Upper lobe of left lung (tissue), 6 donors: Measurements from ENCODE around the gene ARID1B. TPM values are rescaled to one million over a fixed set of nuclear protein-coding genes. Genes with fewer than 3 reads are reported as not detected.

ENCODE experiments used
- ATAC-seq, 2 donors: fragments of 200-7000 bp; cut with Tn5 transposase; one replicate each; pipeline ENCODE4 v1.9.1; 2022; ENCODE audit warnings: mild to moderate bottlenecking in 2 of 2, moderate library complexity in 2 of 2; ENCODE audit not compliant: low FRiP score in 2 of 2
- DNase-seq, 2 donors: peaks; one replicate each; pipeline ENCODE4 v3.0.0-alpha.2; 2019 to 2020
- H3K27ac ChIP-seq, 4 donors: fragments of 200-600 bp; sonication (generic); one replicate each; pipeline ENCODE4 v1.5.1; 2016 to 2019
- H3K27me3 ChIP-seq, 4 donors: fragments of 200-600 bp; sonication (generic); one replicate each; pipeline ENCODE4 v1.5.1; 2017 to 2019
- H3K36me3 ChIP-seq, 4 donors: fragments of 200-600 bp; sonication (generic); one replicate each; pipeline ENCODE4 v1.5.1; 2016 to 2019
- H3K4me1 ChIP-seq, 4 donors: fragments of 200-600 bp; sonication (generic); one replicate each; pipeline ENCODE4 v1.5.1; 2018 to 2019
- H3K4me3 ChIP-seq, 4 donors: fragments of 200-600 bp; sonication (generic); one replicate each; pipeline ENCODE4 v1.5.1; 2017 to 2019; ENCODE audit warnings: mild to moderate bottlenecking in 2 of 4, moderate library complexity in 1 of 4
- H3K9me3 ChIP-seq, 4 donors: fragments of 200-600 bp; sonication (generic); one replicate each; pipeline ENCODE4 v1.5.1; 2018 to 2019
- CTCF ChIP-seq, 6 experiments: fragments of 450-650 bp in 4 of 6; fragments of 200-600 bp in 2 of 6; sonication (generic) in 2 of 6; IDR thresholded peaks; one replicate each; pipeline ENCODE4 v1.5.1; 2016 to 2019; ENCODE audit warnings: antibody characterized with exemption in 6 of 6
- EP300 ChIP-seq, 4 donors: sonication (generic); formaldehyde crosslinking; IDR thresholded peaks; one replicate each; pipeline ENCODE4 v1.5.1; 2017; ENCODE audit warnings: antibody characterized with exemption in 4 of 4, control low read depth in 2 of 4
- POLR2A ChIP-seq, 4 donors: fragments of 450-650 bp; IDR thresholded peaks; one replicate each; pipeline ENCODE4 v1.5.1; 2016 to 2017; ENCODE audit warnings: antibody characterized with exemption in 4 of 4, mild to moderate bottlenecking in 2 of 4
- POLR2AphosphoS5 ChIP-seq, 2 donors: sonication (generic); formaldehyde crosslinking; IDR thresholded peaks; one replicate each; pipeline ENCODE4 v1.5.1; 2017; ENCODE audit warnings: antibody characterized with exemption in 2 of 2
- WGBS, 2 donors: methylation state at CpG; one replicate each; pipeline ENCODE4 v1.1.5; 2017 to 2018; 5-methylcytosine and 5-hydroxymethylcytosine counted together
- total RNA-seq, 6 donors: library from RNA; depleted of rRNA in 4 of 6; stranded (reverse); fragments of >200 nt in 4 of 6; gene quantifications; one replicate each; pipeline versions ENCODE4 v1.1.0 to v1.2.1, GENCODE V29; 2016 to 2021
- donor health status: DM: no; HTN: no; CAD: no; lungs with moderate emphysema.
- donor health status: DM: no; HTN: yes; CAD: no; lungs with severe emphysema.

Gene ARID1B
- total RNA-seq, 6 donors from 2014 or later = 66.4 to 168 (median 109) TPM

DNA sequence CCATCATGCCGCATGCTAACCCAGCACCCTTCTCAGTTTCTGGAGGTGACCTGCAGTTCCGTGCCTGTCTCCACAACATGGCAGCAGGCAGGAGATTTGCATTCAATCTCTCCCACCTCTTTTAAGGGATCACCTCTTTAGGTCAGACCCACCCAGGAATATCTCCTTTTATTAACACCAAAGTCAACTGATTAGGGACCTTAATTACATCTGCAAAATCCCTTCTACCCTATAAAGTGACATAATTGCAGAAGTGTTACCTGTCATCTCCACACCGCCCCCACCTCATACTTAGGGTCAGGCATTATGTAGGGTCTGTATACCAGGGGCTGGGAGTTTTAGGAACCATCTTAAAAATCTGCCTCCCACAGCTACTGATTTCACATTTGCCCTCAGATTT is 278.7 kb downstream of the ARID1B start:
- no peaks in the 10 kb centered on the region for H3K27me3 ChIP-seq
- no peak for ATAC-seq
- no peaks in the 10 kb centered on the region for H3K9me3 ChIP-seq
- DNase-seq = no peak
- no peak overlapping the region for H3K4me3 ChIP-seq
- H3K27ac ChIP-seq = no peak overlapping the region
- no peaks in the 10 kb centered on the region for H3K36me3 ChIP-seq
- H3K4me1 ChIP-seq = peaks cover 9 to 11% (median 10%) of the 10 kb centered on the region in 4 donors
- no peak for TF ChIP-seq CTCF (IDR thresholded peaks at IDR 0.05)
- TF ChIP-seq EP300 (IDR thresholded peaks at IDR 0.05) = no peak
- no peak for TF ChIP-seq POLR2AphosphoS5 (IDR thresholded peaks at IDR 0.05)
- no peak for TF ChIP-seq POLR2A (IDR thresholded peaks at IDR 0.05)
- 96 to 97% methylated on average over 3 of the region's 3 CpGs for WGBS, 2 donors

GRCh38 chr6:157056275-157056674 is 279.1 kb downstream of the ARID1B start:
- no peak for ATAC-seq
- H3K36me3 ChIP-seq = no peaks in the 10 kb centered on the region
- no peak overlapping the region for H3K27ac ChIP-seq
- TF ChIP-seq EP300 (IDR thresholded peaks at IDR 0.05) (no peak), CTCF (IDR thresholded peaks at IDR 0.05) (no peak), POLR2A (IDR thresholded peaks at IDR 0.05) (no peak), POLR2AphosphoS5 (IDR thresholded peaks at IDR 0.05) (no peak)
- no peaks in the 10 kb centered on the region for H3K9me3 ChIP-seq
- 59 to 70% methylated on average over 1 of the region's 1 CpG for WGBS, 2 donors
- H3K4me1 ChIP-seq = peaks cover 9 to 11% (median 10%) of the 10 kb centered on the region in 4 donors
- H3K4me3 ChIP-seq = no peak overlapping the region
- H3K27me3 ChIP-seq = no peaks in the 10 kb centered on the region
- DNase-seq = no peak

- 95 to 96% methylated on average over 9 of the region's 9 CpGs for WGBS, 2 donors
- no peak overlapping the region for H3K4me3 ChIP-seq
- no peak for TF ChIP-seq CTCF (IDR thresholded peaks at IDR 0.05)
- TF ChIP-seq EP300 (IDR thresholded peaks at IDR 0.05) = no peak
- TF ChIP-seq POLR2AphosphoS5 (IDR thresholded peaks at IDR 0.05) = no peak
- no peak for TF ChIP-seq POLR2A (IDR thresholded peaks at IDR 0.05)
- peaks cover 9 to 11% (median 10%) of the 10 kb centered on the region in 4 donors for H3K4me1 ChIP-seq
- no peak overlapping the region for H3K27ac ChIP-seq
- H3K36me3 ChIP-seq = no peaks in the 10 kb centered on the region
- no peaks in the 10 kb centered on the region for H3K27me3 ChIP-seq
- ATAC-seq (peak in 1 of 2 donors; percentile 23), DNase-seq (peak in 1 of 2 donors; percentile 13)
- H3K9me3 ChIP-seq = no peaks in the 10 kb centered on the region
Measured at GRCh38 chr6:157058574-157058973, 281.4 kb downstream of the ARID1B start.

- ATAC-seq (peak in 1 of 2 donors; percentile 48), DNase-seq (peak in 1 of 2 donors; percentile 60)
- H3K9me3 ChIP-seq = no peaks in the 10 kb centered on the region
- no peak overlapping the region for H3K4me3 ChIP-seq
- no peaks in the 10 kb centered on the region for H3K27me3 ChIP-seq
- TF ChIP-seq POLR2A (IDR thresholded peaks at IDR 0.05) = no peak
- TF ChIP-seq POLR2AphosphoS5 (IDR thresholded peaks at IDR 0.05) = peak in 1 of 2 donors; percentile 20
- TF ChIP-seq EP300 (IDR thresholded peaks at IDR 0.05) = peak in 2 of 4 donors; percentile 6 to 41
- H3K4me1 ChIP-seq = peaks cover 11 to 20% (median 14%) of the 10 kb centered on the region in 4 donors
- no peaks in the 10 kb centered on the region for H3K36me3 ChIP-seq
- WGBS, 2 donors = 21 to 27% methylated on average over 4 of the region's 4 CpGs
- no peak overlapping the region for H3K27ac ChIP-seq
Measured at GRCh38 chr6:157059781-157060180, 282.6 kb downstream of the ARID1B start.

DNA sequence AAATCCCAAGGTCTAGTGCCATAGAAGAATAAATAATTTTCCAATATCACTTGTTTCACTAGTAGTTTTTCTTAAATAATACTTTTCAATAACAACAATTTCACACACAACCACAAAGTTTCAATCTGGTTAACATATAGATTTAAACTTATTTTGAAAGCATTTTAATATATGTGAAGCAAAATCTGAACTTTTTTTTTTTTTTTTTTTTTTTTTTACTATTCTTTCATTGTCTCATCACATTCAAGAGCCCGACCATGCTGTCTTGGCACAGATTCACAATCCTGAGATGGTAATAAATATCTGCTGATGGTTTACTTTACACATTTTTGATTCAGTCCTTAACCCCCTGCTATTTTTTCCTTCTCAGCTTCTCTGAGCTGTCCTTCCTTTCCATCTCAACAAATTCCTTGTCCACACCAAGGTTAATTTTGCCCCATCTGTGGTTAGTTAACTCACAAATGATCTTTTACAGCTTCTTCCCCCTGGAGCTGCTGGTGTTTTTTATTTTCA is 283.3 kb downstream of the ARID1B start:
- Histone ChIP-seq H3K4me1 (peaks cover 11 to 20% (median 14%) of the 10 kb centered on the region in 4 donors), H3K27me3 (no peaks in the 10 kb centered on the region), H3K36me3 (no peaks in the 10 kb centered on the region), H3K4me3 (no peak overlapping the region), H3K9me3 (no peaks in the 10 kb centered on the region), H3K27ac (no peak overlapping the region)
- 32 to 57% methylated on average over 1 of the region's 1 CpG for WGBS, 2 donors
- TF ChIP-seq CTCF (IDR thresholded peaks at IDR 0.05) = no peak
- TF ChIP-seq POLR2AphosphoS5 (IDR thresholded peaks at IDR 0.05) = no peak
- TF ChIP-seq EP300 (IDR thresholded peaks at IDR 0.05) = no peak
- no peak for TF ChIP-seq POLR2A (IDR thresholded peaks at IDR 0.05)
- DNase-seq = no peak
- ATAC-seq = no peak
